Smooth muscle cell (in vitro differentiated cells): Measurements from ENCODE around the gene CYTL1. TPM values are rescaled to one million over a fixed set of nuclear protein-coding genes. Genes with fewer than 3 reads are reported as not detected.

ENCODE experiments used
- DNase-seq: peaks from one replicate; lab custom pipeline; 2025; ENCODE audit not compliant: unreplicated experiment; lab: John Stamatoyannopoulos, UW
- H2AFZ ChIP-seq: fragments of 200-600 bp; sonication (generic); 2 replicates; pipeline ENCODE4 v1.6.0; 2016; ENCODE audit warnings: antibody characterized with exemption, low read depth, mild to moderate bottlenecking
- H3F3A ChIP-seq: fragments of 200-600 bp; sonication (generic); 2 replicates; pipeline ENCODE4 v1.6.0; 2017; ENCODE audit warnings: antibody characterized with exemption, low read depth
- H3K27ac ChIP-seq: fragments of 200-600 bp; sonication (generic); 2 replicates; pipeline ENCODE4 v1.5.1; 2016; ENCODE audit warnings: low read depth, mild to moderate bottlenecking
- H3K27me3 ChIP-seq: fragments of 200-600 bp; sonication (generic); 2 replicates; pipeline ENCODE4 v1.6.1; 2016; ENCODE audit warnings: low read depth, mild to moderate bottlenecking
- H3K36me3 ChIP-seq: fragments of 200-600 bp; sonication (generic); 2 replicates; pipeline ENCODE4 v1.5.1; 2016; ENCODE audit warnings: low read depth
- H3K4me1 ChIP-seq: fragments of 200-600 bp; sonication (generic); 2 replicates; pipeline ENCODE4 v1.5.1; 2016; ENCODE audit warnings: low read depth
- H3K4me2 ChIP-seq: fragments of 200-600 bp; sonication (generic); 2 replicates; pipeline ENCODE4 v1.6.0; 2016; ENCODE audit warnings: mild to moderate bottlenecking
- H3K4me3 ChIP-seq: fragments of 200-600 bp; sonication (generic); 2 replicates; pipeline ENCODE4 v1.5.1; 2016; ENCODE audit warnings: mild to moderate bottlenecking
- H3K79me2 ChIP-seq: fragments of 200-600 bp; sonication (generic); 2 replicates; pipeline ENCODE4 v1.6.0; 2016; ENCODE audit warnings: low read depth, mild to moderate bottlenecking
- H3K9ac ChIP-seq: fragments of 200-600 bp; sonication (generic); 2 replicates; pipeline ENCODE4 v1.6.0; 2016; ENCODE audit warnings: low read depth
- H3K9me3 ChIP-seq: fragments of 200-600 bp; sonication (generic); replicated peaks from 2 replicates; pipeline ENCODE4 v1.5.1; 2016; ENCODE audit warnings: low read depth
- H4K20me1 ChIP-seq: fragments of 200-600 bp; sonication (generic); 2 replicates; pipeline ENCODE4 v1.6.0; 2016; ENCODE audit warnings: low read depth
- CTCF ChIP-seq: fragments of 200-600 bp; sonication (generic); IDR thresholded peaks from 2 replicates; pipeline ENCODE4 v1.5.1; 2017; ENCODE audit warnings: borderline replicate concordance, mild to moderate bottlenecking, antibody characterized with exemption; ENCODE audit not compliant: insufficient read depth, poor library complexity, severe bottlenecking
- WGBS: methylation state at CpG from one replicate; pipeline ENCODE4 v1.1.7; 2016; ENCODE audit warnings: low lambda C conversion rate; 5-methylcytosine and 5-hydroxymethylcytosine counted together
- polyA plus RNA-seq: library from polyadenylated mRNA; unstranded; fragments of >200 nt; fragmentation: Nextera tagmentation; extraction: Ambion mirVana; gene quantifications from 2 replicates; pipeline ENCODE4 v1.2.1, GENCODE V29; 2016
- total RNA-seq: library from RNA; depleted of rRNA; stranded (reverse); fragments of >200 nt; gene quantifications from 2 replicates; pipeline ENCODE4 v1.2.3, GENCODE V29; 2014

CYTL1 gene
- total and polyA plus RNA-seq, 2 experiments from 2014 or later = 24.5 to 31.0 TPM

DNA sequence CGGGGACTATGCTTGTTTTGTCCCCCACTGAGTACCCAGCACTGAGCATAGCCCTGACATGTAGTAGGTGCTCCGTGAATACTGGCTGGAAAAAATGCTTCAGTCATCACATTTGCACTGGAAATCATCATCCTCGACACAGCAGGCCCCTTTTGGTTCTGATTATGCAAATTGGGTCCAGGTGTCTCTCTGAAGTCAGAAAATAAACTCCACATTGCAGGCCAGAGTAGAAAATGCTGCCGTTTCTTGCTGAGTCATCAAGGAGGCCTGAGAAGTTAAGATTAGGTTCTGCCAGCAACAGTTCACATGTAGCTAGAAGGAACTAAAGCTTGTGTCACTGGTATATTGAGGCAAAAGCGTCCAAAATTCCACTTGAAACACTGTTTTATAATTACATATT lies 17.0 kb upstream of the CYTL1 start:
- H3K27ac ChIP-seq = no peak overlapping the region
- H3K4me2 ChIP-seq = no peak overlapping the region

GRCh38 chr4:5034206-5034605 lies 14.9 kb upstream of the CYTL1 start:
- Histone ChIP-seq H3K4me1 (no peaks in the 10 kb centered on the region), H3K4me3 (no peak overlapping the region), H3K27ac (no peak overlapping the region), H3K4me2 (peak overlapping the region; percentile 53), H3K9me3 (no peaks in the 10 kb centered on the region), H2AFZ (no peak overlapping the region), H3K27me3 (no peaks in the 10 kb centered on the region), H4K20me1 (no peaks in the 10 kb centered on the region), H3K36me3 (no peaks in the 10 kb centered on the region), H3K79me2 (no peaks in the 10 kb centered on the region), H3F3A (peaks cover 6% of the 10 kb centered on the region), H3K9ac (no peak overlapping the region)
- no peak for TF ChIP-seq CTCF
- 42% methylated on average over 8 of the region's 8 CpGs for WGBS
- DNase-seq = no peak

More for the DNA sequence above, 17.0 kb upstream of the CYTL1 start:
- H3K4me1 ChIP-seq = no peaks in the 10 kb centered on the region
- H3K79me2 ChIP-seq = no peaks in the 10 kb centered on the region
- H2AFZ ChIP-seq = no peak overlapping the region
- H3K36me3 ChIP-seq = no peaks in the 10 kb centered on the region
- H3K9ac ChIP-seq = no peak overlapping the region
- H4K20me1 ChIP-seq = no peaks in the 10 kb centered on the region
- 23% methylated on average over 5 of the region's 5 CpGs for WGBS
- no peaks in the 10 kb centered on the region for H3K27me3 ChIP-seq
- H3K4me3 ChIP-seq = no peak overlapping the region
- DNase-seq = no peak
- no peak for TF ChIP-seq CTCF
- peaks cover 6% of the 10 kb centered on the region for H3F3A ChIP-seq
- no peaks in the 10 kb centered on the region for H3K9me3 ChIP-seq

- no peak overlapping the region for H3K4me2 ChIP-seq
- H3K9ac ChIP-seq = no peak overlapping the region
- H3K4me1 ChIP-seq = no peaks in the 10 kb centered on the region
- no peaks in the 10 kb centered on the region for H3K27me3 ChIP-seq
- H3K9me3 ChIP-seq = no peaks in the 10 kb centered on the region
- no peak overlapping the region for H3K4me3 ChIP-seq
- H3K27ac ChIP-seq = no peak overlapping the region
- H4K20me1 ChIP-seq = no peaks in the 10 kb centered on the region
- 81% methylated on average over 10 of the region's 10 CpGs for WGBS
- no peaks in the 10 kb centered on the region for H3K79me2 ChIP-seq
- no peak for DNase-seq
- no peak for TF ChIP-seq CTCF
- H3K36me3 ChIP-seq = no peaks in the 10 kb centered on the region
- H2AFZ ChIP-seq = no peak overlapping the region
- peaks cover 6% of the 10 kb centered on the region for H3F3A ChIP-seq
These were observed 14.1 kb upstream of the CYTL1 start for GRCh38 chr4:5033281-5033841.

- DNase-seq = no peak
- Histone ChIP-seq H3K79me2 (no peaks in the 10 kb centered on the region), H3K9me3 (no peaks in the 10 kb centered on the region), H3K4me2 (no peak overlapping the region), H2AFZ (no peak overlapping the region), H3K27me3 (no peaks in the 10 kb centered on the region), H3K36me3 (no peaks in the 10 kb centered on the region), H3F3A (peaks cover 6% of the 10 kb centered on the region), H3K27ac (no peak overlapping the region), H4K20me1 (no peaks in the 10 kb centered on the region), H3K9ac (no peak overlapping the region), H3K4me1 (no peaks in the 10 kb centered on the region), H3K4me3 (no peak overlapping the region)
- 86% methylated on average over 5 of the region's 5 CpGs for WGBS
- TF ChIP-seq CTCF = no peak
These were observed 13.6 kb upstream of the CYTL1 start for GRCh38 chr4:5032813-5033212.
